Trophoblast cell (in vitro differentiated cells and primary cell): ENCODE measurements around the gene ZPBP.

Experiments
- DNase-seq, 2 donors: peaks; one replicate each; pipeline ENCODE4 v3.0.0-alpha.2; 2016
- H2AFZ ChIP-seq: 2 replicates; pipeline ENCODE4 v1.6.1; 2013; ENCODE audit warnings: low read length, moderate library complexity, mild to moderate bottlenecking; ENCODE audit not compliant: insufficient read depth, poor library complexity
- H2AK5ac ChIP-seq: 2 replicates; pipeline ENCODE4 v1.6.1; 2013; ENCODE audit warnings: mild to moderate bottlenecking, low read length
- H2BK120ac ChIP-seq: 2 replicates; pipeline ENCODE4 v1.6.1; 2013; ENCODE audit warnings: low read length, mild to moderate bottlenecking, moderate library complexity; ENCODE audit not compliant: insufficient read depth, poor library complexity
- H2BK12ac ChIP-seq: 2 replicates; pipeline ENCODE4 v1.6.1; 2013; ENCODE audit warnings: mild to moderate bottlenecking, low read length, moderate library complexity
- H2BK5ac ChIP-seq: 2 replicates; pipeline ENCODE4 v1.6.1; 2013; ENCODE audit warnings: low read length, low read depth, moderate library complexity, mild to moderate bottlenecking; ENCODE audit not compliant: poor library complexity
- H3K14ac ChIP-seq: 2 replicates; pipeline ENCODE4 v1.6.1; 2013; ENCODE audit warnings: mild to moderate bottlenecking, low read length
- H3K18ac ChIP-seq: 2 replicates; pipeline ENCODE4 v1.6.1; 2013; ENCODE audit warnings: mild to moderate bottlenecking, low read length
- H3K23ac ChIP-seq: 2 replicates; pipeline ENCODE4 v1.6.1; 2013; ENCODE audit warnings: low read length
- H3K27ac ChIP-seq: 2 replicates; pipeline ENCODE4 v1.5.1; 2013; ENCODE audit warnings: low read depth, mild to moderate bottlenecking, inconsistent platforms, low read length, moderate library complexity
- H3K27me3 ChIP-seq: 2 replicates; pipeline ENCODE4 v1.6.1; 2013; ENCODE audit warnings: inconsistent platforms, mild to moderate bottlenecking, low read length, moderate library complexity; ENCODE audit not compliant: insufficient read depth
- H3K36me3 ChIP-seq, 2 experiments: 1 replicate in 1 of 2; 2 replicates in 1 of 2; pipeline ENCODE4 v1.6.1; 2013; ENCODE audit warnings: low read length in 2 of 2, mild to moderate bottlenecking in 2 of 2, moderate library complexity in 1 of 2; ENCODE audit not compliant: insufficient read depth in 2 of 2, control insufficient read depth in 1 of 2
- H3K4ac ChIP-seq: 2 replicates; pipeline ENCODE4 v1.6.1; 2013; ENCODE audit warnings: low read depth, mild to moderate bottlenecking, low read length, moderate library complexity
- H3K4me1 ChIP-seq, 2 experiments: 1 replicate in 1 of 2; 2 replicates in 1 of 2; pipeline ENCODE4 v1.6.1; 2013; ENCODE audit warnings: low read length in 2 of 2, mild to moderate bottlenecking in 2 of 2, moderate library complexity in 1 of 2; ENCODE audit not compliant: insufficient read depth in 2 of 2, control insufficient read depth in 1 of 2
- H3K4me2 ChIP-seq: 2 replicates; pipeline ENCODE4 v1.6.1; 2013; ENCODE audit warnings: inconsistent platforms, mild to moderate bottlenecking, low read length, moderate library complexity
- H3K4me3 ChIP-seq: 2 replicates; pipeline ENCODE4 v1.5.1; 2013; ENCODE audit warnings: mild to moderate bottlenecking, low read depth, low read length, inconsistent platforms
- H3K79me1 ChIP-seq: one replicate; pipeline ENCODE4 v1.6.1; 2013; ENCODE audit warnings: low read length
- H3K79me2 ChIP-seq: 2 replicates; pipeline ENCODE4 v1.6.1; 2013; ENCODE audit warnings: low read length, mild to moderate bottlenecking; ENCODE audit not compliant: control insufficient read depth, insufficient read depth, poor library complexity
- H3K9ac ChIP-seq: 2 replicates; pipeline ENCODE4 v1.6.1; 2013; ENCODE audit warnings: mild to moderate bottlenecking, low read length
- H3K9me3 ChIP-seq: 2 replicates; pipeline ENCODE4 v1.6.1; 2013; ENCODE audit warnings: low read depth, mild to moderate bottlenecking, control low read depth, inconsistent platforms, low read length; ENCODE audit not compliant: insufficient read depth
- H4K12ac ChIP-seq: 2 replicates; pipeline ENCODE4 v1.6.1; 2013; ENCODE audit warnings: low read depth, mild to moderate bottlenecking, low read length, moderate library complexity
- H4K8ac ChIP-seq: 2 replicates; pipeline ENCODE4 v1.6.1; 2013; ENCODE audit warnings: low read depth, mild to moderate bottlenecking, low read length, moderate library complexity
- H4K91ac ChIP-seq: one replicate; pipeline ENCODE4 v1.6.1; 2013; ENCODE audit warnings: low read depth, mild to moderate bottlenecking, low read length, moderate library complexity
- WGBS: extraction: QIAGEN DNeasy Blood & Tissue Kit; methylation state at CpG from one replicate; pipeline ENCODE4 v1.1.7; 2013; ENCODE audit warnings: missing lambda C conversion rate; ENCODE audit not compliant: insufficient read length, insufficient coverage; ENCODE audit errors: extremely low coverage; 5-methylcytosine and 5-hydroxymethylcytosine counted together

Gene ZPBP

GRCh38 chr7:50119815-50120637, 27.0 kb upstream of the ZPBP start:
- no peak overlapping the region for H3K4me3 ChIP-seq
- no peak overlapping the region for H2BK12ac ChIP-seq
- WGBS, result no CpG with 5 or more reads among the region's 9 CpGs

DNA sequence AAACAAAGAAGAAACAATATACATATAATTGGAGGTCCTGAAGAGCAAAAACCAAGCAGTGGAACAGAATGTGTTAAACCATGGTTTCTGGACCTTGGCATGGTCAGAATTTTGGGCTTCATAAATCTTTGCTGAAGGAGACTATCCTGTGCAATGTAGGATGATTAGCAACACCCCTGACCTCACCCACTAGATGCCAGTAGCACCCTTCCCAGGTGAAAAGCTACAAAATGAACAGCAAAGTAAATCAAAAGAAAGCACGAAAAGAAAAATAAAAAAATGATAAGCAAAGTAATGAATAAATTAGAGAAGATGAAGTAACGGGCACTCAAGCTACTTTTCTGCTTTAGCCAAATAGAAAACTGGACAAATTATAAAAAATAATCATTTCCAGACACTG, 19.2 kb upstream of the ZPBP start:
- Histone ChIP-seq H3K18ac (no peak overlapping the region), H2AFZ (no peak overlapping the region), H3K36me3 (no peaks in the 10 kb centered on the region), H3K4ac (no peak overlapping the region), H3K14ac (no peak overlapping the region), H3K4me3 (no peak overlapping the region), H3K79me1 (no peaks in the 10 kb centered on the region), H2AK5ac (no peak overlapping the region), H4K91ac (no peak overlapping the region), H3K4me2 (no peak overlapping the region), H3K27ac (no peak overlapping the region), H4K12ac (no peak overlapping the region), H3K79me2 (no peaks in the 10 kb centered on the region), H2BK5ac (no peak overlapping the region), H2BK120ac (no peak overlapping the region), H3K9ac (no peak overlapping the region), H4K8ac (no peak overlapping the region), H3K9me3 (no peaks in the 10 kb centered on the region), H3K23ac (no peak overlapping the region), H3K4me1 (no peaks in the 10 kb centered on the region), H2BK12ac (no peak overlapping the region), H3K27me3 (no peaks in the 10 kb centered on the region)
- whole genome bisulfite sequencing, result no CpG with 5 or more reads among the region's 2 CpGs
- no peak for DNase-seq

More at GRCh38 chr7:50119815-50120637, 27.0 kb upstream of the ZPBP start:
- Histone ChIP-seq H4K8ac (no peak overlapping the region), H3K27ac (no peak overlapping the region), H3K18ac (no peak overlapping the region), H3K9ac (no peak overlapping the region), H3K4ac (no peak overlapping the region), H3K14ac (no peak overlapping the region), H2AK5ac (no peak overlapping the region), H3K4me2 (no peak overlapping the region), H3K27me3 (no peaks in the 10 kb centered on the region), H2AFZ (no peak overlapping the region), H2BK120ac (no peak overlapping the region), H3K36me3 (no peaks in the 10 kb centered on the region), H3K23ac (no peak overlapping the region), H3K79me2 (no peaks in the 10 kb centered on the region), H3K79me1 (no peaks in the 10 kb centered on the region), H3K9me3 (no peaks in the 10 kb centered on the region), H4K91ac (no peak overlapping the region), H3K4me1 (no peaks in the 10 kb centered on the region), H4K12ac (no peak overlapping the region), H2BK5ac (no peak overlapping the region)
- no peak for DNase-seq

DNA sequence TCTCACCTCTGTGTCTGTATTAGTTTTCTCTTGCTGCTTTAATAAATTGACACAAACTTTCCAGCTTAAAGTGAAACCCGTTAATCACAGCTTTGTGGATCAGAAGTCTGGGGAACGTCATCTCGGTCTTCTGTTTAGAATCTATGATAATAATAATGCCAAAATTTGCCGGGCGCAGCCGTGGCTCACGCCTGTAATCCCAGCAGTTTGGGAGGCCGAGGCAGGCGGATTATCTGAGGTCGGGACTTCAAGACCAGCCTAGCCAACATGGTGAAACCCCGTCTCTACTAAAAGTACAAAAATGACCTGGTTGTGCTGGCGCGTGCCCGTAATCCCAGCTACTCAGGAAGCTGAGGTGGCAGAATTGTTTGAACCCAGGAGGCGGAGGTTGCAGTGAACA, 8.8 kb upstream of the ZPBP start:
- H2AK5ac ChIP-seq, result no peak overlapping the region
- H3K9ac ChIP-seq, result no peak overlapping the region
- H3K27me3 ChIP-seq, result no peaks in the 10 kb centered on the region
- no peak overlapping the region for H2BK12ac ChIP-seq
- no peak overlapping the region for H2BK120ac ChIP-seq
- H3K14ac ChIP-seq, result no peak overlapping the region
- no peak overlapping the region for H3K4me3 ChIP-seq
- no peak overlapping the region for H4K8ac ChIP-seq
- no peak overlapping the region for H3K18ac ChIP-seq
- H2BK5ac ChIP-seq, result no peak overlapping the region
- H3K23ac ChIP-seq, result no peak overlapping the region
- no peaks in the 10 kb centered on the region for H3K36me3 ChIP-seq
- H2AFZ ChIP-seq, result no peak overlapping the region
- H3K79me1 ChIP-seq, result no peaks in the 10 kb centered on the region
- DNase-seq, result no peak
- no peaks in the 10 kb centered on the region for H3K4me1 ChIP-seq
- H4K12ac ChIP-seq, result no peak overlapping the region
- no peak overlapping the region for H4K91ac ChIP-seq
- no CpG with 5 or more reads among the region's 15 CpGs for WGBS
- H3K79me2 ChIP-seq, result no peaks in the 10 kb centered on the region
- no peak overlapping the region for H3K4me2 ChIP-seq
- no peak overlapping the region for H3K4ac ChIP-seq
- no peaks in the 10 kb centered on the region for H3K9me3 ChIP-seq
- no peak overlapping the region for H3K27ac ChIP-seq

DNA sequence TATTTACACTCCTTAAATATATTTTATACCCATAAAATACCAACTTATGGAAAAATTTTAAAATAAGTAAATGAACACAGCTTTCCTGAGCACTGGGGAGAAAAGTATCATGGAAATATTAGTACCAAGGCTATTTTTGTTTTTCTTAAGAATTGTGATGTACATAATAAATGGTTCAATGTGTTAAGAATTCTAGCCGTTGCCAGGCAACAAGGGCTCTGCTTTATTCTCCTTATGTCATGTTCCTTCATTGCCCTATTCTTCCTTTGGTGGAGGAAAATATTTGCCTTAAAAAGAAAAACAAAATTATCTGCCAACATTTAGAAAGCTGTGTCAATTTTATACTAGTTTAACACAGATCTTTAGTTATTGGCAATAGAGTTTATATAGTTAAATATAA, 2.6 kb upstream of the ZPBP start:
- H2BK120ac ChIP-seq, result no peak overlapping the region
- H2AK5ac ChIP-seq, result no peak overlapping the region
- H3K9me3 ChIP-seq, result peaks cover 2% of the 10 kb centered on the region
- no peaks in the 10 kb centered on the region for H3K79me1 ChIP-seq
- no peak overlapping the region for H3K27ac ChIP-seq
- H4K12ac ChIP-seq, result no peak overlapping the region
- no peak overlapping the region for H3K4me3 ChIP-seq
- H3K14ac ChIP-seq, result no peak overlapping the region
- H3K4me1 ChIP-seq, result no peaks in the 10 kb centered on the region
- WGBS, result no CpG with 5 or more reads among the region's 1 CpG
- H2AFZ ChIP-seq, result no peak overlapping the region
- no peak overlapping the region for H4K8ac ChIP-seq
- no peak overlapping the region for H3K4me2 ChIP-seq
- H2BK5ac ChIP-seq, result no peak overlapping the region
- H3K36me3 ChIP-seq, result no peaks in the 10 kb centered on the region
- H3K4ac ChIP-seq, result no peak overlapping the region
- no peak overlapping the region for H3K9ac ChIP-seq
- H3K79me2 ChIP-seq, result no peaks in the 10 kb centered on the region
- H4K91ac ChIP-seq, result no peak overlapping the region
- no peaks in the 10 kb centered on the region for H3K27me3 ChIP-seq
- no peak for DNase-seq
- H3K18ac ChIP-seq, result no peak overlapping the region
- no peak overlapping the region for H3K23ac ChIP-seq
- H2BK12ac ChIP-seq, result no peak overlapping the region
